K562 (cell line): Measurements from ENCODE around the gene PBX2. TPM values are rescaled to one million over a fixed set of nuclear protein-coding genes. Genes with fewer than 3 reads are reported as not detected.
A peak's percentile ranks its signal among the peaks of the same experiment; 100 is the strongest.

Experiments used
- CSDE1 ChIP-seq, 2 experiments: fragments of 450-650 bp; IDR thresholded peaks; 2 replicates each; pipeline ENCODE4 v1.6.1; 2016; ENCODE audit warnings: mild to moderate bottlenecking in 1 of 2
- GTF2A2 ChIP-seq: IDR thresholded peaks from 2 replicates; pipeline ENCODE4 v1.6.1; 2016; ENCODE audit warnings: mild to moderate bottlenecking, missing genetic modification characterization, missing compliant biosample characterization
- HMG20B ChIP-seq: fragments of 250-450 bp; sonication (Bioruptor Pico); IDR thresholded peaks from 2 replicates; pipeline ENCODE4 v1.5.0; 2021; ENCODE audit warnings: mild to moderate bottlenecking
- KLF16 ChIP-seq: IDR thresholded peaks from 2 replicates; pipeline ENCODE4 v1.6.1; 2016; ENCODE audit warnings: antibody characterized with exemption
- MIER1 ChIP-seq: fragments of 450-650 bp; IDR thresholded peaks from 2 replicates; pipeline ENCODE4 v1.6.1; 2016; ENCODE audit warnings: antibody characterized with exemption, mild to moderate bottlenecking, low read depth
- MLX ChIP-seq, 2 experiments: fragments of 450-650 bp in 1 of 2; sonication (generic) in 1 of 2; formaldehyde crosslinking; conservative IDR thresholded peaks; 2 replicates each; pipeline versions ENCODE4 v1.4.0 to v1.8.1; 2020 to 2022; ENCODE audit warnings: mild to moderate bottlenecking in 1 of 2, missing genetic modification reagents in 1 of 2
- NEUROD1 ChIP-seq: fragments of 150-350 bp; IDR thresholded peaks from 2 replicates; pipeline ENCODE4 v1.6.1; 2014; ENCODE audit warnings: borderline replicate concordance, low read length, low read depth; ENCODE audit not compliant: partially characterized antibody
- POLR3A ChIP-seq: IDR thresholded peaks from 2 replicates; pipeline ENCODE4 v1.6.1; 2011; ENCODE audit warnings: borderline replicate concordance, mild to moderate bottlenecking, moderate library complexity; ENCODE audit not compliant: insufficient read length, insufficient read depth; ENCODE audit errors: extremely low read depth
- RNF2 ChIP-seq: sonication (generic); IDR thresholded peaks from 2 replicates; pipeline ENCODE4 v1.6.1; 2016
- SMAD1 ChIP-seq: fragments of 150-350 bp; IDR thresholded peaks from 2 replicates; pipeline ENCODE4 v1.6.1; 2014; ENCODE audit warnings: low read length, low read depth; ENCODE audit not compliant: partially characterized antibody
- SMC3 ChIP-seq: conservative IDR thresholded peaks from 2 replicates; pipeline ENCODE4 v1.6.1; 2011; ENCODE audit warnings: low read depth, low read length, improper control_type of control experiment; ENCODE audit not compliant: insufficient read depth
- SRSF9 ChIP-seq: fragments of 200-400 bp; formaldehyde crosslinking; IDR thresholded peaks from 2 replicates; pipeline ENCODE4 v1.6.1; 2017; ENCODE audit warnings: low read depth, low read length, borderline replicate concordance
- ZNF140 ChIP-seq: fragments of 250-450 bp; sonication (Bioruptor Pico); IDR thresholded peaks from 2 replicates; pipeline ENCODE4 v1.8.0; 2021; ENCODE audit warnings: moderate library complexity, mild to moderate bottlenecking, inconsistent platforms
- ZNF277 ChIP-seq: fragments of 250-450 bp; sonication (Bioruptor Pico); IDR thresholded peaks from 2 replicates; pipeline ENCODE4 v1.8.0; 2022; ENCODE audit warnings: inconsistent platforms, mild to moderate bottlenecking, moderate library complexity, borderline replicate concordance
- ZNF609 ChIP-seq: sonication (generic); formaldehyde crosslinking; IDR thresholded peaks from 2 replicates; pipeline ENCODE4 v1.8.1; 2023; ENCODE audit warnings: missing genetic modification reagents, mild to moderate bottlenecking, borderline replicate concordance
- polyA plus RNA-seq, 8 experiments: library from polyadenylated mRNA; depleted of rRNA in 4 of 8; stranded (reverse) in 5 of 8; unstranded in 3 of 8; fragments of >200 nt; fragmentation: Nextera tagmentation in 2 of 8; fragmentation: Illumina TruSeq in 1 of 8; extraction: Ambion mirVana in 2 of 8; extraction: Trizol in 1 of 8; gene quantifications; 2 replicates each; pipeline versions ENCODE4 v1.2.1 to v1.2.3, GENCODE V29; 2011 to 2014; ENCODE audit warnings: inconsistent platforms in 1 of 8, missing spikeins in 1 of 8
- total RNA-seq, 7 experiments: library from RNA; depleted of rRNA in 6 of 7; stranded (reverse); fragments of >200 nt in 6 of 7; fragmentation: Illumina TruSeq in 2 of 7; extraction: Trizol in 2 of 7; gene quantifications; 2 replicates each; pipeline versions ENCODE4 v1.2.1 to v1.2.3, GENCODE V29; 2011 to 2021; ENCODE audit warnings: low replicate concordance in 1 of 7
- TF ChIP-seq, protein P1 (sequence below): fragments of 250-450 bp; sonication (Bioruptor Pico); IDR thresholded peaks from 2 replicates; pipeline ENCODE4 v1.4.0; 2020; ENCODE audit warnings: mild to moderate bottlenecking

The PBX2 gene
- total and polyA plus RNA-seq, 9 of the 15 experiments (the other 6 are each of a cell fraction or from before 2014, with no cell fraction given) = 1.9 to 134 (median 62.5) TPM

- TF ChIP-seq, protein P1, sequence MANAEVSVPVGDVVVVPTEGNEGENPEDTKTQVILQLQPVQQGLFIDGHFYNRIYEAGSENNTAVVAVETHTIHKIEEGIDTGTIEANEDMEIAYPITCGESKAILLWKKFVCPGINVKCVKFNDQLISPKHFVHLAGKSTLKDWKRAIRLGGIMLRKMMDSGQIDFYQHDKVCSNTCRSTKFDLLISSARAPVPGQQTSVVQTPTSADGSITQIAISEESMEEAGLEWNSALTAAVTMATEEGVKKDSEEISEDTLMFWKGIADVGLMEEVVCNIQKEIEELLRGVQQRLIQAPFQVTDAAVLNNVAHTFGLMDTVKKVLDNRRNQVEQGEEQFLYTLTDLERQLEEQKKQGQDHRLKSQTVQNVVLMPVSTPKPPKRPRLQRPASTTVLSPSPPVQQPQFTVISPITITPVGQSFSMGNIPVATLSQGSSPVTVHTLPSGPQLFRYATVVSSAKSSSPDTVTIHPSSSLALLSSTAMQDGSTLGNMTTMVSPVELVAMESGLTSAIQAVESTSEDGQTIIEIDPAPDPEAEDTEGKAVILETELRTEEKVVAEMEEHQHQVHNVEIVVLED (CRISPR knock-in tag) = no peak
- TF ChIP-seq ZNF609 = no peak
- TF ChIP-seq SRSF9 = no peak
- no peak for TF ChIP-seq MIER1
- peak; percentile 30 for TF ChIP-seq SMAD1
- TF ChIP-seq ZNF140 (CRISPR knock-in tag) = no peak
- TF ChIP-seq KLF16 = no peak
- TF ChIP-seq CSDE1 (IDR thresholded peaks at IDR 0.05) = no peak
- TF ChIP-seq RNF2 = no peak
- no peak for TF ChIP-seq ZNF277 (CRISPR knock-in tag)
- no peak for TF ChIP-seq NEUROD1
- TF ChIP-seq MLX (CRISPR knock-in tag; conservative IDR thresholded peaks at IDR 0.05) = no peak
- no peak for TF ChIP-seq POLR3A
- TF ChIP-seq HMG20B (CRISPR knock-in tag) = no peak
- TF ChIP-seq GTF2A2 (tag) = no peak
- TF ChIP-seq SMC3 = no peak
These were observed 37.0 kb downstream of the PBX2 start (continued) for GRCh38 chr6:32152769-32153563.
